ENCODE data around the gene MMP17.
"Not testable (repeated sequence)": the region's sequence is repeated elsewhere in the genome, so short reads cannot be mapped to it uniquely, and the experiment has no call there.

DNA sequence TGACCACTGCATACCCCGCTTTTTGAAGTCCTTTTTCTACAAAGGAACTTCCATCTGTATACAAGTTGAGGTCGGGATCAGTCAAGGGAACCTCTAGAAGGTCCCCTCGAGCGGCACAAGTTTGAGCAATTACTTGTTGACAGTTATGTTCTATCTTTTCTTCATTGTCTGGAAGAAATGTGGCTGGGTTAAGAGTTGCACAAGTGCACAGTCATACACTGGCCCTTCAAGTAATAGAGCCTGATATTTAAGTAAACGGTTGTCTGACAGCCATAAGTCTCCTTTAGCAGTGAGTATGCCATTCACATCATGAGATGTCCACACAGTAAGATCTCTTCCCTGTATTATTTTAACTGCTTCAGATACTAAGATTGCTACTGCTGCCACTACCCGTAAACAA, 46.8 kb downstream of the MMP17 start:
- TF ChIP-seq, protein P1, sequence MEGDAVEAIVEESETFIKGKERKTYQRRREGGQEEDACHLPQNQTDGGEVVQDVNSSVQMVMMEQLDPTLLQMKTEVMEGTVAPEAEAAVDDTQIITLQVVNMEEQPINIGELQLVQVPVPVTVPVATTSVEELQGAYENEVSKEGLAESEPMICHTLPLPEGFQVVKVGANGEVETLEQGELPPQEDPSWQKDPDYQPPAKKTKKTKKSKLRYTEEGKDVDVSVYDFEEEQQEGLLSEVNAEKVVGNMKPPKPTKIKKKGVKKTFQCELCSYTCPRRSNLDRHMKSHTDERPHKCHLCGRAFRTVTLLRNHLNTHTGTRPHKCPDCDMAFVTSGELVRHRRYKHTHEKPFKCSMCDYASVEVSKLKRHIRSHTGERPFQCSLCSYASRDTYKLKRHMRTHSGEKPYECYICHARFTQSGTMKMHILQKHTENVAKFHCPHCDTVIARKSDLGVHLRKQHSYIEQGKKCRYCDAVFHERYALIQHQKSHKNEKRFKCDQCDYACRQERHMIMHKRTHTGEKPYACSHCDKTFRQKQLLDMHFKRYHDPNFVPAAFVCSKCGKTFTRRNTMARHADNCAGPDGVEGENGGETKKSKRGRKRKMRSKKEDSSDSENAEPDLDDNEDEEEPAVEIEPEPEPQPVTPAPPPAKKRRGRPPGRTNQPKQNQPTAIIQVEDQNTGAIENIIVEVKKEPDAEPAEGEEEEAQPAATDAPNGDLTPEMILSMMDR (conservative IDR thresholded peaks at IDR 0.05; ENCODE audit: low read length): not testable (repeated sequence)
- TF ChIP-seq EZH2phosphoT487 (IDR thresholded peaks at IDR 0.05; ENCODE audit: borderline replicate concordance, low read depth, low read length): not testable (repeated sequence)

Data from OCI-LY7 (cell line).